ENCODE data around the gene WFIKKN1. TPM values are rescaled to one million over a fixed set of nuclear protein-coding genes. Genes with fewer than 3 reads are reported as not detected.

WFIKKN1 gene
- total RNA-seq, 1 donor from 2014 or later, result 0.94 TPM

GRCh38 chr16:608019-608418 lies 22.8 kb upstream of the WFIKKN1 start:
- no peak for TF ChIP-seq CTCF (IDR thresholded peaks at IDR 0.05; ENCODE audit: unreplicated experiment)
- no peak for DNase-seq (ENCODE audit: low spot score in 2 of 2, unreplicated experiment in 2 of 2)
- Mint-ChIP-seq H3K27me3 (ENCODE audit: low read depth) (no peaks in the 10 kb centered on the region), H3K36me3 (peaks cover 13% of the 10 kb centered on the region), H3K4me1 (peaks cover 2% of the 10 kb centered on the region), H3K27ac (no peak overlapping the region), H3K9me3 (peaks cover 4% of the 10 kb centered on the region), H3K4me3 (no peak overlapping the region)

- H3K27ac Mint-ChIP-seq, result no peak overlapping the region
Observed at GRCh38 chr16:609316-609715, 21.5 kb upstream of the WFIKKN1 start.

GRCh38 chr16:609984-610383 lies 20.8 kb upstream of the WFIKKN1 start:
- Mint-ChIP-seq H3K4me3 (no peak overlapping the region), H3K9me3 (no peaks in the 10 kb centered on the region), H3K27ac (no peak overlapping the region), H3K4me1 (peaks cover 2% of the 10 kb centered on the region), H3K27me3 (ENCODE audit: low read depth) (no peaks in the 10 kb centered on the region), H3K36me3 (peaks cover 15% of the 10 kb centered on the region)
- no peak for DNase-seq (ENCODE audit: low spot score in 2 of 2, unreplicated experiment in 2 of 2)
- no peak for TF ChIP-seq CTCF (IDR thresholded peaks at IDR 0.05; ENCODE audit: unreplicated experiment)

More at GRCh38 chr16:609316-609715, 21.5 kb upstream of the WFIKKN1 start:
- no peak overlapping the region for H3K4me3 Mint-ChIP-seq
- no peak for DNase-seq (ENCODE audit: low spot score in 2 of 2, unreplicated experiment in 2 of 2)
- H3K4me1 Mint-ChIP-seq, result peaks cover 2% of the 10 kb centered on the region
- peaks cover 3% of the 10 kb centered on the region for H3K9me3 Mint-ChIP-seq
- H3K36me3 Mint-ChIP-seq, result peaks cover 13% of the 10 kb centered on the region
- no peak for TF ChIP-seq CTCF (IDR thresholded peaks at IDR 0.05; ENCODE audit: unreplicated experiment)
- H3K27me3 Mint-ChIP-seq (ENCODE audit: low read depth), result no peaks in the 10 kb centered on the region

GRCh38 chr16:610513-611381 lies 20.0 kb upstream of the WFIKKN1 start:
- Mint-ChIP-seq H3K4me3 (no peak overlapping the region), H3K4me1 (peaks cover 2% of the 10 kb centered on the region), H3K9me3 (no peaks in the 10 kb centered on the region)

DNA sequence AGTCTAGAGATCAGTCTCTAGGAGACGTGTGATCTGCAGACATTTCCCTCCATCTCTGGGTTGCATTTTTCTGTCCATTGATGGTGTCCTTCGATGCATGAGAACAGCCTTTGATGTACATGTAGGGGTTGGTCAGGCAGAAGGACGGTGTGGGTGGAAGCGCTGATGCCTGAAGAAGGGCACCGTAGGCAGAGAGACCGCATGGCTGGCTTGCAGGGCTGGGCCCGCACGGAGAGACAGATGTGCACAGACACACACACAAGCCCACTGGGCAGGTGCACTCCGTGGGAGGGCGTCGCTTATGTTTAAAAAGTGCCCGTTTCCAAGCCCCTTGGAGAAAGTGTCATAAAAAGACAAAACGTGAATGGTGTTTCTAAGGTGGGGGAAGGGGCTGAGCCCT lies 15.7 kb upstream of the WFIKKN1 start:
- Mint-ChIP-seq H3K4me1 (peaks cover 2% of the 10 kb centered on the region), H3K4me3 (no peak overlapping the region), H3K27me3 (ENCODE audit: low read depth) (no peaks in the 10 kb centered on the region), H3K9me3 (no peaks in the 10 kb centered on the region), H3K27ac (no peak overlapping the region), H3K36me3 (peaks cover 14% of the 10 kb centered on the region)
- TF ChIP-seq CTCF (IDR thresholded peaks at IDR 0.05; ENCODE audit: unreplicated experiment), result no peak
- no peak for DNase-seq (ENCODE audit: low spot score in 2 of 2, unreplicated experiment in 2 of 2)

More at GRCh38 chr16:610513-611381, 20.0 kb upstream of the WFIKKN1 start:
- no peaks in the 10 kb centered on the region for H3K27me3 Mint-ChIP-seq (ENCODE audit: low read depth)
- no peak for DNase-seq (ENCODE audit: low spot score in 2 of 2, unreplicated experiment in 2 of 2)
- no peak overlapping the region for H3K27ac Mint-ChIP-seq
- peaks cover 17% of the 10 kb centered on the region for H3K36me3 Mint-ChIP-seq
- peak; percentile 25 for TF ChIP-seq CTCF (IDR thresholded peaks at IDR 0.05; ENCODE audit: unreplicated experiment)

Data from mesothelial cell of epicardium (in vitro differentiated cells).